Spleen (tissue), 11 donors: ENCODE data around the gene PTPRM. TPM values are rescaled to one million over a fixed set of nuclear protein-coding genes. Genes with fewer than 3 reads are reported as not detected.

Source experiments
- DNase-seq: peaks from one replicate; pipeline ENCODE4 v3.0.0-alpha.2; 2020
- H3K27ac ChIP-seq, 8 donors: fragments of 200-600 bp; sonication (generic) in 7 of 8; 1 replicate in 4 of 8; 2 replicates in 4 of 8; pipeline versions ENCODE4 v1.5.0 to v1.8.0; 2016 to 2021; ENCODE audit warnings: inconsistent platforms in 4 of 8, mild to moderate bottlenecking in 4 of 8, moderate library complexity in 1 of 8
- H3K27me3 ChIP-seq, 7 donors: fragments of 200-600 bp; sonication (generic) in 6 of 7; replicated peaks in 1 of 7; 1 replicate in 4 of 7; 2 replicates in 3 of 7; pipeline versions ENCODE4 v1.5.0 to v1.8.0; 2016 to 2021; ENCODE audit warnings: inconsistent platforms in 3 of 7, mild to moderate bottlenecking in 1 of 7
- H3K36me3 ChIP-seq, 6 donors: fragments of 200-600 bp; sonication (generic) in 5 of 6; 1 replicate in 4 of 6; 2 replicates in 2 of 6; pipeline versions ENCODE4 v1.5.0 to v1.8.0; 2016 to 2021; ENCODE audit warnings: inconsistent platforms in 2 of 6
- H3K4me1 ChIP-seq, 6 donors: fragments of 200-600 bp; sonication (generic) in 5 of 6; 1 replicate in 3 of 6; 2 replicates in 3 of 6; pipeline versions ENCODE4 v1.5.0 to v1.8.0; 2016 to 2021; ENCODE audit warnings: inconsistent platforms in 3 of 6
- H3K4me3 ChIP-seq, 8 donors: fragments of 200-600 bp; sonication (generic) in 7 of 8; 1 replicate in 4 of 8; 2 replicates in 4 of 8; pipeline versions ENCODE4 v1.5.0 to v1.8.0; 2016 to 2021; ENCODE audit warnings: inconsistent platforms in 4 of 8, mild to moderate bottlenecking in 4 of 8, moderate library complexity in 2 of 8
- H3K9me3 ChIP-seq, 8 donors: fragments of 200-600 bp; sonication (generic) in 7 of 8; 1 replicate in 4 of 8; 2 replicates in 4 of 8; pipeline versions ENCODE4 v1.5.0 to v1.8.0; 2016 to 2021; ENCODE audit warnings: inconsistent platforms in 4 of 8
- CTCF ChIP-seq, 11 experiments: fragments of 200-600 bp in 7 of 11; fragments of 450-650 bp in 4 of 11; sonication (generic) in 4 of 11; IDR thresholded peaks in 8 of 11; conservative IDR thresholded peaks in 3 of 11; 1 replicate in 7 of 11; 2 replicates in 4 of 11; pipeline versions ENCODE4 v1.4.0 to v1.8.0; 2016 to 2021; ENCODE audit warnings: antibody characterized with exemption in 11 of 11, inconsistent platforms in 4 of 11, mild to moderate bottlenecking in 1 of 11
- POLR2A ChIP-seq, 3 donors: fragments of 450-650 bp; IDR thresholded peaks; one replicate each; pipeline ENCODE4 v1.5.1; 2017; ENCODE audit warnings: antibody characterized with exemption in 3 of 3, mild to moderate bottlenecking in 1 of 3
- POLR2AphosphoS5 ChIP-seq, 3 donors: sonication (generic); formaldehyde crosslinking; IDR thresholded peaks; one replicate each; pipeline ENCODE4 v1.5.1; 2017; ENCODE audit warnings: antibody characterized with exemption in 3 of 3
- WGBS, 5 donors: extraction: QIAGEN DNeasy Blood & Tissue Kit in 3 of 5; methylation state at CpG; one replicate each; pipeline versions ENCODE4 v1.1.5 to v1.1.7; 2013 to 2018; 5-methylcytosine and 5-hydroxymethylcytosine counted together
- intact Hi-C: fragments of 100-400 bp; cut with DNase I; formaldehyde crosslinking; loops from one replicate; pipeline ENCODE4 v1.15.0; 2023; ENCODE audit warnings: low total_unique reads
- polyA plus RNA-seq, 3 donors: library from polyadenylated mRNA; stranded (reverse); fragments of 200-250 nt; gene quantifications; one replicate each; pipeline ENCODE4 v1.2.1, GENCODE V29; 2013
- total RNA-seq, 7 donors: library from RNA; depleted of rRNA in 3 of 7; stranded (reverse); fragments of >200 nt in 3 of 7; fragmentation: NEBNext Ultra II Directional in 4 of 7; extraction: Animal tissue kit (Norgen Biotek cat#: 25700) in 4 of 7; gene quantifications; one replicate each; pipeline versions ENCODE4 v1.1.0 to v1.2.1, GENCODE V29; 2016 to 2021
- donor health status: healthy with polysubstance abuse.
- donor health status: DM: no; HTN: no; CAD: no; lungs with moderate emphysema.
- donor health status: DM: no; HTN: no; CAD: no.
- donor health status: Bipolar disorder and iron deficiency.
- donor health status: healthy.
- donor health status: DM: no; HTN: no; CAD: no.
- donor health status: DM: yes; HTN: yes; CAD: no.

The PTPRM gene
- total and polyA plus RNA-seq, 10 donors, result 23.5 to 97.8 (median 62.8) TPM

GRCh38 chr18:8197499-8197898 is 630.4 kb downstream of the PTPRM start:
- H3K4me1 ChIP-seq, result no peaks in the 10 kb centered on the region
- no peak for DNase-seq
- intact Hi-C loops, result no loop called here
- no peaks in the 10 kb centered on the region for H3K27me3 ChIP-seq
- TF ChIP-seq POLR2A (IDR thresholded peaks at IDR 0.05), result no peak
- no peak for TF ChIP-seq CTCF (IDR thresholded peaks at IDR 0.05 in 8 of 11, conservative IDR thresholded peaks at IDR 0.05 in 3 of 11)
- TF ChIP-seq POLR2AphosphoS5 (IDR thresholded peaks at IDR 0.05), result no peak
- H3K36me3 ChIP-seq, result no peaks in the 10 kb centered on the region
- WGBS, 5 donors, result 89 to 96% (median 95%) methylated on average over 5 of the region's 5 CpGs
- no peak overlapping the region for H3K27ac ChIP-seq
- no peak overlapping the region for H3K4me3 ChIP-seq
- no peaks in the 10 kb centered on the region for H3K9me3 ChIP-seq

GRCh38 chr18:8207996-8208395 is 640.9 kb downstream of the PTPRM start:
- WGBS, 5 donors, result 82 to 91% (median 84%) methylated on average over 5 of the region's 5 CpGs
- no peak overlapping the region for H3K27ac ChIP-seq
- no peaks in the 10 kb centered on the region for H3K4me1 ChIP-seq
- H3K4me3 ChIP-seq, result no peak overlapping the region
- intact Hi-C loops, result no loop called here
- DNase-seq, result no peak
- H3K27me3 ChIP-seq, result no peaks in the 10 kb centered on the region
- H3K36me3 ChIP-seq, result no peaks in the 10 kb centered on the region
- H3K9me3 ChIP-seq, result no peaks in the 10 kb centered on the region
- TF ChIP-seq POLR2AphosphoS5 (IDR thresholded peaks at IDR 0.05) (no peak), CTCF (IDR thresholded peaks at IDR 0.05 in 8 of 11, conservative IDR thresholded peaks at IDR 0.05 in 3 of 11) (no peak), POLR2A (IDR thresholded peaks at IDR 0.05) (no peak)

GRCh38 chr18:8208716-8209115 is 641.6 kb downstream of the PTPRM start:
- TF ChIP-seq POLR2A (IDR thresholded peaks at IDR 0.05) (no peak), POLR2AphosphoS5 (IDR thresholded peaks at IDR 0.05) (no peak), CTCF (IDR thresholded peaks at IDR 0.05 in 8 of 11, conservative IDR thresholded peaks at IDR 0.05 in 3 of 11) (no peak)

GRCh38 chr18:8212896-8213780 is 646.0 kb downstream of the PTPRM start:
- no peak overlapping the region for H3K27ac ChIP-seq
- WGBS, 5 donors, result 75 to 86% (median 76%) methylated on average over 8 of the region's 8 CpGs
- H3K27me3 ChIP-seq, result no peaks in the 10 kb centered on the region
- H3K36me3 ChIP-seq, result no peaks in the 10 kb centered on the region
- TF ChIP-seq CTCF (IDR thresholded peaks at IDR 0.05 in 8 of 11, conservative IDR thresholded peaks at IDR 0.05 in 3 of 11) (no peak), POLR2A (IDR thresholded peaks at IDR 0.05) (no peak), POLR2AphosphoS5 (IDR thresholded peaks at IDR 0.05) (no peak)
- intact Hi-C loops, result no loop called here
- no peaks in the 10 kb centered on the region for H3K4me1 ChIP-seq
- H3K4me3 ChIP-seq, result no peak overlapping the region
- H3K9me3 ChIP-seq, result no peaks in the 10 kb centered on the region
- no peak for DNase-seq

More at GRCh38 chr18:8208716-8209115, 641.6 kb downstream of the PTPRM start:
- WGBS, 5 donors, result 49 to 65% (median 61%) methylated on average over 6 of the region's 6 CpGs
- Histone ChIP-seq H3K4me3 (no peak overlapping the region), H3K27me3 (no peaks in the 10 kb centered on the region), H3K36me3 (no peaks in the 10 kb centered on the region), H3K4me1 (no peaks in the 10 kb centered on the region), H3K9me3 (no peaks in the 10 kb centered on the region), H3K27ac (no peak overlapping the region)
- no peak for DNase-seq
- intact Hi-C loops, result no loop called here
